Common myeloid progenitor, CD34-positive (primary cell): ENCODE measurements around the gene AJM1. TPM values are rescaled to one million over a fixed set of nuclear protein-coding genes. Genes with fewer than 3 reads are reported as not detected.
"Not testable (repeated sequence)": the region's sequence is repeated elsewhere in the genome, so short reads cannot be mapped to it uniquely, and the experiment has no call there.

ENCODE experiments used
- CTCF ChIA-PET: fragments of 350-600 bp; sonication (Branson Sonifier 250); formaldehyde crosslinking; loops from one replicate; lab custom pipeline; 2021; ENCODE audit warnings: antibody characterized with exemption; lab: Charles Lee
- POLR2A ChIA-PET: fragments of 350-600 bp; sonication (Branson Sonifier 250); formaldehyde crosslinking; loops from one replicate; lab custom pipeline; 2021; ENCODE audit warnings: antibody characterized with exemption; lab: Charles Lee
- DNase-seq, 3 donors: peaks; one replicate each; pipeline versions ENCODE4 v3.0.0 to v3.0.0-alpha.2; 2013
- H3K27ac ChIP-seq, 2 experiments: 1 replicate in 1 of 2; 2 replicates in 1 of 2; pipeline ENCODE4 v1.7.0; 2013; ENCODE audit warnings: inconsistent platforms in 2 of 2, low read length in 2 of 2, mild to moderate bottlenecking in 2 of 2, low read depth in 1 of 2, moderate library complexity in 1 of 2; ENCODE audit not compliant: severe bottlenecking in 2 of 2, insufficient read depth in 1 of 2, poor library complexity in 1 of 2
- H3K27me3 ChIP-seq, 5 experiments: replicated peaks in 2 of 5; 1 replicate in 3 of 5; 2 replicates in 2 of 5; pipeline versions ENCODE4 v1.6.1 to v1.7.0; 2013; ENCODE audit warnings: low read length in 4 of 5, mild to moderate bottlenecking in 2 of 5, moderate library complexity in 2 of 5, inconsistent platforms in 1 of 5; ENCODE audit not compliant: insufficient read depth in 5 of 5, control insufficient read depth in 4 of 5
- H3K36me3 ChIP-seq, 4 experiments: 1 replicate in 2 of 4; 2 replicates in 2 of 4; pipeline versions ENCODE4 v1.6.1 to v1.7.0; 2013; ENCODE audit warnings: low read length in 3 of 4, control low read depth in 1 of 4, mild to moderate bottlenecking in 1 of 4; ENCODE audit not compliant: control insufficient read depth in 4 of 4, insufficient read depth in 4 of 4
- H3K4me1 ChIP-seq, 4 experiments: 1 replicate in 3 of 4; 2 replicates in 1 of 4; pipeline versions ENCODE4 v1.6.1 to v1.7.1; 2013; ENCODE audit warnings: low read length in 3 of 4, mild to moderate bottlenecking in 3 of 4, control low read depth in 1 of 4, inconsistent platforms in 1 of 4, moderate library complexity in 1 of 4; ENCODE audit not compliant: control insufficient read depth in 4 of 4, insufficient read depth in 4 of 4; ENCODE audit errors: control extremely low read depth in 1 of 4
- H3K4me3 ChIP-seq, 7 experiments: 1 replicate in 4 of 7; 2 replicates in 3 of 7; pipeline versions ENCODE4 v1.5.1 to v1.7.0; 2013; ENCODE audit warnings: mild to moderate bottlenecking in 7 of 7, low read length in 6 of 7, moderate library complexity in 6 of 7, inconsistent platforms in 2 of 7, low read depth in 2 of 7, control low read depth in 1 of 7; ENCODE audit not compliant: insufficient read depth in 4 of 7, control insufficient read depth in 1 of 7; ENCODE audit errors: extremely low read depth in 1 of 7
- H3K9me3 ChIP-seq, 5 experiments: 1 replicate in 4 of 5; 2 replicates in 1 of 5; pipeline versions ENCODE4 v1.6.1 to v1.7.1; 2013; ENCODE audit warnings: low read length in 4 of 5, mild to moderate bottlenecking in 2 of 5, inconsistent platforms in 1 of 5, low read depth in 1 of 5, moderate library complexity in 1 of 5; ENCODE audit not compliant: control insufficient read depth in 4 of 5, insufficient read depth in 2 of 5; ENCODE audit errors: control extremely low read depth in 1 of 5
- WGBS: methylation state at CpG from one replicate; pipeline ENCODE4 v1.1.5; 2013; ENCODE audit not compliant: insufficient coverage; 5-methylcytosine and 5-hydroxymethylcytosine counted together
- polyA plus RNA-seq: library from polyadenylated mRNA; unstranded; fragments of 120-200 nt; gene quantifications from one replicate; pipeline ENCODE4 v1.2.1, GENCODE V29; 2013

AJM1 gene
- 0.34 TPM for polyA plus RNA-seq

GRCh38 chr9:136842380-136842948 is at the start of gene AJM1:
Gene AJM1, plus strand, starts transcription at chr9:136842478. Its CDS starts 1,937 bp downstream, at chr9:136844415.
- DNase-seq, result peak; percentile 73 to 88 (median 84)
- peaks cover 0 to 19% (median 9%) of the 10 kb centered on the region in 4 experiments for H3K36me3 ChIP-seq
- peaks cover 0 to 40% (median 6%) of the 10 kb centered on the region in 5 experiments for H3K27me3 ChIP-seq
- under 1% methylated on average over 11 of the region's 27 CpGs for WGBS
- peaks cover 0 to 42% (median 40%) of the 10 kb centered on the region in 4 experiments for H3K4me1 ChIP-seq
- ChIA-PET POLR2A (interaction anchor here (0.6 kb wide), 1 partner anchor 156 kb away, joined by 3 read pairs; no protein-coding TSS in a partner anchor), CTCF (interaction anchor here (0.8 to 2.9 kb wide), 24 partner anchors 9 to 190 kb away, joined by 3 to 22 read pairs (median 4); partner anchors contain the start of genes FUT7 and RABL6)
- H3K27ac ChIP-seq, H3K9me3 ChIP-seq: not testable (repeated sequence)
- peak within 1 kb of the TSS; percentile 11 to 74 (median 50) for H3K4me3 ChIP-seq

GRCh38 chr9:136793086-136793946 is 49.0 kb upstream of the AJM1 start:
- Histone ChIP-seq H3K4me3 (no peak overlapping the region), H3K9me3 (no peaks in the 10 kb centered on the region), H3K27ac (no peak overlapping the region), H3K36me3 (peaks cover 0 to 17% (median 4%) of the 10 kb centered on the region in 4 experiments), H3K4me1 (peaks cover 0 to 32% (median 20%) of the 10 kb centered on the region in 4 experiments), H3K27me3 (peaks cover 0 to 14% (median 2%) of the 10 kb centered on the region in 5 experiments)
- CTCF ChIA-PET, result interaction anchor here (0.6 to 2.1 kb wide), 18 partner anchors 9 to 275 kb away, joined by 3 to 14 read pairs (median 3); partner anchors contain the start of gene RABL6
- POLR2A ChIA-PET, result no interaction called here
- WGBS, result 80% methylated on average over 12 of the region's 17 CpGs
- DNase-seq, result no peak

- Histone ChIP-seq H3K9me3 (no peaks in the 10 kb centered on the region), H3K27me3 (peaks cover 0 to 23% (median 5%) of the 10 kb centered on the region in 5 experiments), H3K4me1 (peaks cover 0 to 34% (median 26%) of the 10 kb centered on the region in 4 experiments), H3K4me3 (no peak overlapping the region), H3K36me3 (peaks cover 0 to 17% (median 4%) of the 10 kb centered on the region in 4 experiments), H3K27ac (no peak overlapping the region)
- no peak for DNase-seq
- CTCF ChIA-PET, result interaction anchor here (0.8 to 2.0 kb wide), 11 partner anchors 8 to 274 kb away, joined by 3 to 7 read pairs (median 4); partner anchors contain the start of gene RABL6
- POLR2A ChIA-PET, result no interaction called here
- 94% methylated on average over 11 of the region's 14 CpGs for WGBS
These were observed 47.8 kb upstream of the AJM1 start for GRCh38 chr9:136794281-136794999.

- H3K27ac ChIP-seq, result no peak overlapping the region
- DNase-seq, result no peak
- H3K4me3 ChIP-seq, result no peak overlapping the region
- ChIA-PET CTCF (interaction anchor here (1.7 to 2.0 kb wide), 2 partner anchors 18 to 20 kb away, joined by 4 to 5 read pairs; no protein-coding TSS in a partner anchor), POLR2A (no interaction called here)
- H3K27me3 ChIP-seq, result peaks cover 0 to 24% (median 5%) of the 10 kb centered on the region in 5 experiments
- WGBS, result 95% methylated on average over 4 of the region's 6 CpGs
- peaks cover 0 to 17% (median 4%) of the 10 kb centered on the region in 4 experiments for H3K36me3 ChIP-seq
- H3K4me1 ChIP-seq, result peaks cover 0 to 39% (median 31%) of the 10 kb centered on the region in 4 experiments
- no peaks in the 10 kb centered on the region for H3K9me3 ChIP-seq
These were observed 47.3 kb upstream of the AJM1 start for GRCh38 chr9:136795000-136795348.

- H3K27ac ChIP-seq, result no peak within 1 kb of the TSS
- no peaks in the 10 kb centered on the region for H3K9me3 ChIP-seq
- H3K27me3 ChIP-seq, result peaks cover 0 to 24% (median 5%) of the 10 kb centered on the region in 5 experiments
- ChIA-PET CTCF (interaction anchor here (0.6 to 0.9 kb wide), 2 partner anchors 11 to 251 kb away, joined by 3 read pairs; partner anchors contain the start of gene RABL6), POLR2A (no interaction called here)
- no peak for DNase-seq
- no peak within 1 kb of the TSS for H3K4me3 ChIP-seq
- H3K36me3 ChIP-seq, result peaks cover 0 to 17% (median 4%) of the 10 kb centered on the region in 4 experiments
- H3K4me1 ChIP-seq, result peaks cover 0 to 43% (median 36%) of the 10 kb centered on the region in 4 experiments
- WGBS, result 88% methylated on average over 1 of the region's 5 CpGs
These were observed 46.0 kb upstream of the AJM1 start, which contains the start of gene CCDC183 for GRCh38 chr9:136796238-136796774. Gene CCDC183, plus strand, starts transcription at chr9:136796338. Its CDS starts 60 bp downstream, at chr9:136796398.

GRCh38 chr9:136796775-136797347 is 45.4 kb upstream of the AJM1 start:
- H3K4me1 ChIP-seq, result peaks cover 0 to 41% (median 34%) of the 10 kb centered on the region in 4 experiments
- peaks cover 0 to 17% (median 4%) of the 10 kb centered on the region in 4 experiments for H3K36me3 ChIP-seq
- 50% methylated on average over 9 of the region's 10 CpGs for WGBS
- POLR2A ChIA-PET, H3K27ac ChIP-seq, H3K4me3 ChIP-seq, H3K9me3 ChIP-seq, CTCF ChIA-PET, DNase-seq: not testable (repeated sequence)
- peaks cover 0 to 24% (median 5%) of the 10 kb centered on the region in 5 experiments for H3K27me3 ChIP-seq
